GM12878 (cell line): Measurements from ENCODE around the gene CTSC. TPM values are rescaled to one million over a fixed set of nuclear protein-coding genes. Genes with fewer than 3 reads are reported as not detected.

Source experiments
- ATAC-seq: fragments of 200-7000 bp; cut with Tn5 transposase; 3 replicates; pipeline ENCODE4 v1.9.1; 2020; ENCODE audit warnings: mild to moderate bottlenecking, moderate library complexity
- BruUV-seq: library from RNA; stranded (reverse); fragments of 400-500 nt; replicated peaks from 2 replicates; lab custom pipeline; 2021; lab: Mats Ljungman, UMichigan
- CTCF ChIA-PET: fragments of 300-600 bp; sonication (Branson Sonifier 250); formaldehyde crosslinking; extraction: SDS; loops from one replicate; lab custom pipeline; 2021; ENCODE audit warnings: inconsistent platforms; lab: Yijun Ruan, JAX
- POLR2A ChIA-PET: fragments of 350-600 bp; formaldehyde crosslinking; extraction: SDS; loops from one replicate; lab custom pipeline; 2021; ENCODE audit warnings: inconsistent platforms; lab: Charles Lee
- RAD21 ChIA-PET: fragments of 300-600 bp; sonication (Branson Sonifier 250); formaldehyde crosslinking; loops from one replicate; lab custom pipeline; 2023; ENCODE audit warnings: antibody characterized with exemption; ENCODE audit not compliant: unreplicated experiment; lab: Charles Lee
- SMC1A ChIA-PET: fragments of 300-600 bp; sonication (Branson Sonifier 250); formaldehyde crosslinking; loops from one replicate; lab custom pipeline; 2023; ENCODE audit not compliant: unreplicated experiment, uncharacterized antibody; lab: Charles Lee
- DNase-seq: peaks from one replicate; pipeline ENCODE4 v3.0.0-alpha.2; 2011; ENCODE audit warnings: low read depth, low spot score
- FAIRE-seq: peaks from 3 replicates; lab custom pipeline; 2011; peaks lifted over from hg19 to GRCh38; lab: Jason Lieb, UNC
- H2AFZ ChIP-seq: 2 replicates; pipeline ENCODE4 v1.6.0; 2011; ENCODE audit warnings: low read depth, low read length, control low read depth; ENCODE audit not compliant: control insufficient read depth
- H3K27ac ChIP-seq: 2 replicates; pipeline ENCODE4 v1.5.1; 2011; ENCODE audit warnings: control low read depth; ENCODE audit not compliant: control insufficient read depth, insufficient read depth
- H3K27me3 ChIP-seq, 2 experiments: replicated peaks in 1 of 2; 2 replicates each; pipeline versions ENCODE4 v1.6.0 to v1.6.1; 2011; ENCODE audit warnings: low read length in 1 of 2; ENCODE audit not compliant: control insufficient read depth in 2 of 2, insufficient read depth in 2 of 2
- H3K36me3 ChIP-seq, 2 experiments: 2 replicates each; pipeline ENCODE4 v1.5.1; 2011; ENCODE audit warnings: low read length in 1 of 2; ENCODE audit not compliant: control insufficient read depth in 2 of 2, insufficient read depth in 2 of 2
- H3K4me1 ChIP-seq: 2 replicates; pipeline ENCODE4 v1.6.1; 2011; ENCODE audit warnings: mild to moderate bottlenecking, low read length, moderate library complexity, mixed read lengths; ENCODE audit not compliant: control insufficient read depth, insufficient read depth
- H3K4me2 ChIP-seq: 2 replicates; pipeline ENCODE4 v1.6.0; 2011; ENCODE audit warnings: control low read depth; ENCODE audit not compliant: control insufficient read depth, insufficient read depth
- H3K4me3 ChIP-seq: fragments of 200-600 bp; sonication (generic); 2 replicates; pipeline ENCODE4 v1.5.1; 2016
- H3K79me2 ChIP-seq: 2 replicates; pipeline ENCODE4 v1.6.0; 2011; ENCODE audit warnings: low read length; ENCODE audit not compliant: control insufficient read depth, insufficient read depth
- H3K9ac ChIP-seq: 2 replicates; pipeline ENCODE4 v1.8.0; 2011; ENCODE audit warnings: low read length, control low read depth, mixed read lengths; ENCODE audit not compliant: control insufficient read depth, insufficient read depth
- H3K9me3 ChIP-seq: replicated peaks from 3 replicates; pipeline ENCODE4 v1.5.1; 2011; ENCODE audit warnings: mild to moderate bottlenecking, low read length; ENCODE audit not compliant: control insufficient read depth, insufficient read depth
- H4K20me1 ChIP-seq: 2 replicates; pipeline ENCODE4 v1.6.0; 2011; ENCODE audit not compliant: control insufficient read depth, insufficient read depth
- ATF2 ChIP-seq: IDR thresholded peaks from 2 replicates; pipeline ENCODE4 v1.6.1; 2012; ENCODE audit warnings: low read length, inconsistent platforms
- EED ChIP-seq: sonication (generic); IDR thresholded peaks from 2 replicates; pipeline ENCODE4 v1.6.1; 2016; ENCODE audit warnings: antibody characterized with exemption, low read depth
- IRF4 ChIP-seq: IDR thresholded peaks from 2 replicates; pipeline ENCODE4 v1.6.1; 2011; ENCODE audit warnings: low read depth, low read length
- JUNB ChIP-seq: IDR thresholded peaks from 2 replicates; pipeline ENCODE4 v1.6.1; 2016; ENCODE audit warnings: antibody characterized with exemption, mild to moderate bottlenecking
- PBX3 ChIP-seq: IDR thresholded peaks from 2 replicates; pipeline ENCODE4 v1.6.1; 2011; ENCODE audit warnings: mild to moderate bottlenecking, low read depth, low read length, moderate library complexity; ENCODE audit not compliant: insufficient replicate concordance
- ZNF622 ChIP-seq: fragments of 450-650 bp; IDR thresholded peaks from 2 replicates; pipeline ENCODE4 v1.6.1; 2017; ENCODE audit warnings: mild to moderate bottlenecking, inconsistent platforms
- WGBS: methylation state at CpG from one replicate; pipeline ENCODE4 v1.1.6; 2016; ENCODE audit warnings: low lambda C conversion rate; ENCODE audit not compliant: insufficient replicate concordance, insufficient coverage; ENCODE audit errors: missing lambda C conversion rate; 5-methylcytosine and 5-hydroxymethylcytosine counted together
- in situ Hi-C: fragments of 300-500 bp; cut with MboI; formaldehyde crosslinking; loops from 9 replicates; pipeline ENCODE4 v1.14.3; 2018; ENCODE audit warnings: mixed read lengths
- intact Hi-C: fragments of 100-400 bp; cut with micrococcal nuclease; formaldehyde crosslinking; loops from one replicate; pipeline ENCODE4 v1.14.2; 2022; ENCODE audit not compliant: unreplicated experiment
- polyA plus RNA-seq, 11 experiments: library from polyadenylated mRNA; depleted of rRNA in 4 of 11; unstranded in 6 of 11; stranded (reverse) in 5 of 11; fragments of >200 nt; fragmentation: Nextera tagmentation in 4 of 11; fragmentation: Illumina TruSeq in 1 of 11; extraction: Ambion mirVana in 4 of 11; extraction: Trizol in 1 of 11; gene quantifications; 1 replicate in 1 of 11; 2 replicates in 10 of 11; pipeline versions ENCODE4 v1.2.1 to v1.2.3, GENCODE V29; 2011 to 2016; ENCODE audit warnings: inconsistent platforms in 2 of 11, missing spikeins in 2 of 11, low read depth in 1 of 11
- total RNA-seq, 4 experiments: library from RNA; depleted of rRNA in 3 of 4; stranded (reverse); fragments of >200 nt in 3 of 4; fragmentation: Illumina TruSeq in 1 of 4; extraction: Trizol in 1 of 4; gene quantifications; 2 replicates each; pipeline versions ENCODE4 v1.2.1 to v1.2.3, GENCODE V29; 2013 to 2021

Gene CTSC
- total and polyA plus RNA-seq, 10 of the 15 experiments (the other 5 are each of a cell fraction or from before 2014, with no cell fraction given), result 289 to 1,123 (median 430) TPM

GRCh38 chr11:88312628-88313027 lies 24.9 kb downstream of the CTSC start (continued):
- no peak for TF ChIP-seq ATF2
- no peak for TF ChIP-seq ZNF622

- no peak overlapping the region for H3K27ac ChIP-seq
- H3K36me3 ChIP-seq, result peaks cover 11 to 26% of the 10 kb centered on the region in 2 experiments
- H3K4me3 ChIP-seq, result no peak overlapping the region
- no peak overlapping the region for H3K9ac ChIP-seq
- SMC1A ChIA-PET, result interaction anchor here (0.6 to 1.5 kb wide), 4 partner anchors 14 to 46 kb away, joined by 3 to 4 read pairs (median 4); no protein-coding TSS in a partner anchor
- BruUV-seq, result no TSS peak
- POLR2A ChIA-PET, result interaction anchor here (0.7 to 1.3 kb wide), 2 partner anchors 14 to 29 kb away, joined by 3 to 4 read pairs; no protein-coding TSS in a partner anchor
- H2AFZ ChIP-seq, result no peak overlapping the region
- no peaks in the 10 kb centered on the region for H4K20me1 ChIP-seq
- no peak for FAIRE-seq
- in situ Hi-C loops, result no loop called here
- TF ChIP-seq IRF4 (no peak), EED (no peak), PBX3 (no peak), JUNB (0 out of 2 replicates have a peak, but pooled peaks have one; percentile 6)
- no peak for DNase-seq
- peaks cover 12% of the 10 kb centered on the region for H3K79me2 ChIP-seq
- RAD21 ChIA-PET, result no interaction called here
- H3K4me2 ChIP-seq, result no peak overlapping the region
- no peak for ATAC-seq
- H3K9me3 ChIP-seq, result no peaks in the 10 kb centered on the region; the same call in 2 of the 3 replicates
- CTCF ChIA-PET, result no interaction called here
- no peaks in the 10 kb centered on the region for H3K27me3 ChIP-seq
- WGBS, result 5% methylated on average over 1 of the region's 1 CpG
- H3K4me1 ChIP-seq, result peaks cover 20% of the 10 kb centered on the region
- intact Hi-C loops, result loop anchor here (2.0 kb wide), 1 partner anchor 17 kb away; no protein-coding TSS in a partner anchor
Observed at GRCh38 chr11:88310246-88310645, 27.3 kb downstream of the CTSC start.
